ENCODE results near the gene TRAPPC3.
A peak's percentile ranks its signal among the peaks of the same experiment; 100 is the strongest.

The TRAPPC3 gene

DNA sequence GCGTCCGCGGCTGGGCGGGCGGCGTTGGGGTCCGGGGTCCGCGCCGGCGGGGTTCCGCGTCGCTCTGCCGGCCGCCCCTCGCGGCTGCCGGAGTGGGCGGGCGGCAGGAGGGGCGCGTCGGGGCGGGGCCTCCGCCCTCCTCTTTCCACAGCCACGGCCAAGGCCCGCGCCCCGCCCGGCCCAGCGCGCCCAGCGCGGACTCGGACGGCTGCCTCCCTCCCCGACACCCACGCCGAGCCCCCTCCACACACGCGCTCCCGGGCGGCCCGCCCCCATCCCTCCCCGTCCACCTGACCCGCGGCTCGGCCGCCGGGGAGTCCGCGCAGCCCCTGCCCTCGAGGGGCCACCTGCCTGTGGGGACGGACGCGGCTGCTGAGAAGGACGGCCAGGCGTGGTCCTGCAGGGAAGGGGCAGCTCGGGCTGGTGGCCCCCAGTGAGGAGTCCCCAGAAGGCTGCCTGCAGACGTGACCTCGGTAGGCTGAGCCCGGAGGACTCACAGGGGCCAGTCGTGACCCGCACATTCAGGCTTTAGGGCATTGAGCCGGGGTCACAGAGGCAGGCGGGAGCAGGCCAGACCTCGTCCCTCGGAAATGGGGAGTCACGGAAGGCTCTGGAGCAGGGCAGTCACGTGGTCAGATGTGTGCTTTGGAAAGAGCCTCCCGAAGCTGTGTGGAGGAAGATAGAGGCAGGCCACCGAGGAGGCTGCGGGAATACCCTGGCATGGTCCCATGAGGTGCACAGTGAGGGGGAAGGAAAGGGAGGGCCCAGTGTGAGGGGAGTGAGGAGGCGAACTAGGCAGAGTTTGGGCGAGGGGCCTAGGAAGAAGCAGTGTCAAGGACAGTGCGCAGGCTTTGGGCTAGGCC lies 23.9 kb downstream of the TRAPPC3 start, which contains the start of gene COL8A2:
TSS of gene COL8A2 (minus strand) at position 94 of the 863 bp plus-strand sequence. CDS start 24,980 bp downstream, outside the sequence.
- no peak for DNase-seq

DNA sequence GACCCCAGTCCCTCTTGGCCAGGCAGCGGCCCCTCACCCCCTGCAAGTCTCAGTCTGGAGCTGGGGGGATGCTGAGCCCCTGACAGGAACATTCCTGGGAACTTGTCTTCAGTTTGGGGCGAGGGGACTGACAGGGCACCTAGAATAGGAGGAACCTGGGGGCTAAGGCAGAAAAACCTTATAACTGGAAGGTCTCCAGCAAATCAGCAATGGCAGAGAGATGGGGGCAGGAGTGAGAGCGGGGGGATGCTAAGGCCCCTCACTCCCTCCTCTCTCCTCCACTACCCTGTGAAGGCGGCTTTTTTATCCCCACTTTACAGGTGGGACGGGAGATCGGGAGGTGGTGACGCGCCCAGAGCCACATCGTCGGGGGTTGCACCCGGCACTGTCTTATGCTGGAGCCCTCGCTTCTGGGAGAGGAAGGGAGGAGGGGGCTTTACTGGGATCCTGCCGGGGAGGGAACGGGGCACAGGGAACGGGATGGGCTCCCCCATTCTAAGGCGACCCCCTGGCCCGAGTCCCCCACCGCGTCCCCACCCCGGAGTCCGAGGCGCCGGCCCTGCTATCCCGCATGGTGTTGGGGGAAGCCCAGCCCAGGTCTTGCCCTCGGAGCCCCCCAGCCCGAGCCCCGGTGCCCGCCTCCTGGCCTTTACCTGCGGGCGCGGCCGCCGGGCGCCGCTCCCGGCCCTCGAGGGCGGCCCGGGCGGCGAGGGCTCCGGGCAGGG lies 24.7 kb downstream of the TRAPPC3 start:
- DNase-seq, result no peak

DNA sequence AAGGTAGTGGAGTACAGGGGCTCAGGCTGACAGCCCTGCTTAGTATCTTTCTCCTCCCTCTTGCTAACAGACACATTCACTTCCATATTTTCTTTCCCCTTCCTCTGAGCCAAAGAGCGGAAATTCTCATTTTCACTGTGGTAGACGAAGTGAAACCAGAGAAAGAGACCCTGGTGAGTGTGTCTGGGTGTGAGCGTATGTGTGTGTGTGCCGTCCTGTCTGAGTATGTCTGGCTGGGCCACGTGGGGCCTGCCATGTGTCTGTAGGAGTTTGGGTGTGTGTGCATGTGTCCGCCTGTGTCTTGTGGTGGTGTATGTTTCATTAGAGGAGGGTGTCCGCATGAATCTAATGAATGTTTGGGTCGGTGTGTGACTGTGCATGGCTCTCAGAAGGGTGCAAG lies 25.9 kb downstream of the TRAPPC3 start:
- DNase-seq, result no peak

DNA sequence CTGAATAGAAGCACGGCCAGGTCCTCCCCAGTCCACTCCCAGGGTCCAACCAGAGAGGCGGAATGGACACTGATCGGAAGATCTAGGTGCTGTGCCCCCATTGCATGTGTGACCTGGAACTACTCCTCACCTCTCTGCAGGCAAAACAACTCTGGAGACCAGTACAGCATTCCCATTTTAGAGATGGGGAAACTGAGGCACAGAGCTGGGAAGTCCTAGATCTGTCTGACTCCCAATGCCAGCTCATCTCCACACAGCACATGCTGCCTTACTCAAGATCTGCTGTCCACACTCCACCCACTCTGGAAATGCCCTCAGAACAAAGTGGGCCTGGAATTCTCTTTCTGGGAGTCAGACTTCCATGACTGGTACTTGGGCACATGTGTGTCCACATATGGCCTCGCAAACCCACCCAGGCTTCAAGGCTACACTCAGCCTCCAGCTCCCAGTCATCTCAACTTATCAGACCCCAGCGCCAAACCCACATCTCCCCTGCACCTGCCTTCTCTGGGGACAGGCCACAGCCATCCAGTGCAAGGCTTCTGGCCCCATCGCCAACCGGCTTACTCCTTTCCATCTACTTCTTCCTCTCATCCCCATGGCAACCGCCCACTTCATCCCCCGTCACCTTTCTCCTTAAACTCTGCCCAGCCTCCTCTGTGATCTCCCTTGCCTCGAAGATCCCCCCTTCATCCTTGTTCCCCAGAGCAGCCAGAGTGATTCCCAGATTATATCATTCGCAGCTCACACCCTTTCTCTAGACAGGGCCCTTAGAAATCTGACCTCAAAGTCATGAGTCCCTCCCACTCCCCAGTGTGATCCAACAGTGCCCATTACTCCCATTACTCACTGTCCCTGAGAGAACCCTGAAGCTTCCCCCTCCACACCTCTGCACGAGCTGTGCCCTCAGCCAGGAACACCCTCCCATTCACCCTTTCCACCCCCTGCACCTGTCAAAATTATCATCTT lies 26.9 kb downstream of the TRAPPC3 start:
- no peak for DNase-seq

DNA sequence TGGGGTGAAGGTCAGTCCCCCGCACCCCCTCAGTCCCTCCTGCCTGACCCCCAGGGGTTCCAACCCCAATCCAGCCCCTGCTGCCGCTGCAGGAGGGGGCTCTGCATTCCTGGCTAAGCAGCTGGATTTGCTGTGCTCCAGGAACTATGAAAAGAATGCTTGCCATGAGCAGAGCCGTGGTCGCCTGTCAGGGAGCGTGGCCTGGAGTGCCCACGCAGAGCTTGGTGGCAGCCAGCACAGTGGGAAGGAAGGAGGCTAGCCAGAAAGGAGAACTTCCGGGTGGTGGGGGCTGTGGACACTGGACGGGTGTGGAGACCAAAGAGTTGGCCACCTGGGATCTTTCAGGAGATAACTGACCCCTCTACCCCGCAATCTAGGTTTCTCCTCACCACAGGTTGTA lies 29.8 kb downstream of the TRAPPC3 start:
- DNase-seq, result no peak

DNA sequence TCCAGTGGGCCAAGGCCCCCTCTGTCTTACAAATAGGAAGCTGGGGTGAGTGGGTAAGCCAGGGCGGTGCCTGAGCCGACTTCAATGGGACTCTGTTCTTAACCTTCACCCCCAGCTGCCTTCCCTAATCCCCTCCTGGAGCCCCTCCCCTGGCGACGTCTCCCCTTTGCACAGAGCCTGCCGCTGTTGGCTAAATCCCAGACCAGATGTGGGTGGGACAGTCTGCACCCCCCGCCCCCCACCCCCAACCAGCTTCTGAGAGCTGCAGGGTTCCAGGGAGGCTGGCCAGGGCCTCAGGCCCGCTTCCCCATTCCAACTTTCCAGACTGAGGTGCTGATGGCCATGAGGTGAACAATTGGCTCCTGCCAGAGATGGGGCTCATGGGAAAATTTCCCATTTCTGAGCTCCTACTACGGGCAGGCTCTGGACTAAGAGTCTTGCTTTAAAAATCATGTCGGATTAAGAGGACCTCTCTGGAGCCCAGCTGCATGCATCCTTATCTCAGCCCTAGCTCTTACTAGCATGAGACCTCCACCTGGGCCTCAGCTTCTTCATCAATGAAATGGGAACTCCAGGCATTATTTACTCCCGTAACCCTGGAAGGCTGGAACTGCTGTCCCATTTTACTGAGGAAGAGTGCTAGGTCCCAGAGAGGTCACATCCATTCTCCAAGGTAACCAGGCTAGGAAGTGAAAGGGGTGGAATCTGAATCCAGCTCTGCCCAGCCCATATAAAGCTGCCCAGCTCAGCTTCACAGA lies 30.7 kb downstream of the TRAPPC3 start:
- DNase-seq, result no peak

DNA sequence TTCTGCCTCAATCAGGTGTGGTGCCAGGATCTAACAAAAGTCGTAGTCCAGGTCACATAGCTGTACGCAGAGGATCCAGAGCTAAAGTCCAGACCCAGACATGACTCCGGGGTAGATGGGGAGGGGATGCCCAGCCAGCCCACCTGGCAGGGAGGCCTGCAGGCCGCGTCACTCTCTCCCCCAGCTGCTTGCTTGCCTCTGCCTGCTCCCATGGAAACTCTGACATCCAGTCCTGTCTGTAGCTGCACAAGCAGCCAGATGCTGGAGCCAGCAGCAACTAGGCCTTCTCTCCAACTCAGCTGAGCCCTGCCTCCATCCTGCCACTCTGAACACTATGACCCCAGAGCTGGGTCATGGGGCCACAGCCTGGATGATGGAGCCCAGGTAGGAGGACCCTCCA lies 32.4 kb downstream of the TRAPPC3 start:
- no peak for DNase-seq

DNA sequence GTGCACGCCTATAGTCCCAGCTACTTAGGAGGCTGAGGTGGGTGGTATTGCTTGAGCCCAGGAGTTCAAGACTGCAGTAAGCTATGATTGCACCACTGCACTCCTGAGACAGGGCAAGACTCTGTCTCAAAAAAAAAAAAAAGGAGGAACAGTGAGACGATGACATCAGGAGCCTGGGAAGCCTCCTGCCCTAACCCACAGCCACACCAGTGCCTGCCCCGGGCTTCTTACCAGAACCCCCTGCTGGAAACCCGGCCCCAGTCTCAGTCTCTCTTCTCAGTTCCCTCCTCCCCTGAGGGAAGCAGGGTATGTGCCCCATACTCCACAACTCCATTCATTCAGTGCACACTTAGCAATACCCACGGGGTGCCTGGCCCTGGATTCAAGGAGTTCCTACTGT lies 33.4 kb downstream of the TRAPPC3 start:
- DNase-seq, result no peak

DNA sequence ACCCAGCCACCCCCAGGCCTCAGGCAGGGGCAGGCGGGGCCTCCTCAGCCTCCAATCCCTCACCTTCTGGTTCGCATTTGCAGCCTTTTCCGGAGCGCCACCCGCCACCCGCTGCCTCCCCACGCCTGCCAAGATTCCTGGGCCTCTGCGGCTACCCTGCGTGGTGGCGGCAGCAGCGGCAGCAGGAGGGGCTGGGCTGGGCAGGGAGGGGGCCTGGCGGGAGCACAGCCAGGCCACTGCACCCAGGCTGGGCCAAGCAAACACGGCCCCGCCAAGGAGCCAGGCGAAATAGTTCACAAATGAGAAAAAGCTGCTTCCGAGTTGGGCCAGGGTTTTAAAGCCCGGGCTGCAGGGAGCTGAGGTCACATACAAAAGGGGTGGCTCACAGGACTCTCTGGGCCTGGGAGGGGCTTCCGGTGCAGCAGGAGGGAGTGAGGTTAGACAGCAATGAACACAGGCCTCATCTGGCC lies 34.1 kb downstream of the TRAPPC3 start:
- DNase-seq, result no peak

DNA sequence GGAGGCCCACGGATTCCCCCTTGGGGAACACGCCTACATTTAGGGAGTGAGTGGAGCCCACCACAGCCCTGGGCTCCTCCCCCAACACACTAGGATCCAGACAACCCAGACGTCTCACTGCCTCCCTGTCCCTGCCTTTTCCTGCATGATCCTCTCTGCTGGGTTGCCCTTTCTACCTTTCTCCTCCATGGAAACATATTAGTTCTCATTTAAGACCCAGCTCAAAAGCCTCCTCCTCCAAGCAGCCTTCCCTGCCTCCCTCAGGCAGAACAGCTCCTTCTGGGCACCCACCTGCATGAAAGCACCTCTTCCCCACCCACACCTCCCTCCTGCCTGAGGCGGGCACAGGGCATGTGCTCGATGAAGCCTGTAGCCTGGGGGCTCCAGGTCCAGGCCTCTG lies 34.9 kb downstream of the TRAPPC3 start:
- DNase-seq, result no peak

DNA sequence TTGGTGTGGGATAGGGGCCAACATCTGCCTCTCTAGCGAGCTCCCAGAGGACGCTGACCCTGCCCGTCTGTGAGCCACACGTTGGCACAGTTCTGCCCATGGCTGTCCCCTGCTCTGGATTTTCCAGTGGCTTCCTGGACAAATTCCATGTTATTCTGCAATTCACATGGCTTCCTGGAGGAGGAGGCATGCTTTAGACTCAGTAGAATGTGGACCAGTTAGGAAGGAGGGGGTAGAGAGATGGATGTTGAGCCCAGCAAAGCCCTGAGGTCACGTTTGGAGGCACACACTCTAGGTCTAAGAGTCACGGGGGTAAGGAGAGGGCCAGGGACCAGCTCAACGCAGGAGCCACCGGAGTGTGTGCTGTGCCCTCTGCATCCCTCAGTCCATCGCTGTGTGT lies 36.5 kb downstream of the TRAPPC3 start:
- DNase-seq, result no peak

DNA sequence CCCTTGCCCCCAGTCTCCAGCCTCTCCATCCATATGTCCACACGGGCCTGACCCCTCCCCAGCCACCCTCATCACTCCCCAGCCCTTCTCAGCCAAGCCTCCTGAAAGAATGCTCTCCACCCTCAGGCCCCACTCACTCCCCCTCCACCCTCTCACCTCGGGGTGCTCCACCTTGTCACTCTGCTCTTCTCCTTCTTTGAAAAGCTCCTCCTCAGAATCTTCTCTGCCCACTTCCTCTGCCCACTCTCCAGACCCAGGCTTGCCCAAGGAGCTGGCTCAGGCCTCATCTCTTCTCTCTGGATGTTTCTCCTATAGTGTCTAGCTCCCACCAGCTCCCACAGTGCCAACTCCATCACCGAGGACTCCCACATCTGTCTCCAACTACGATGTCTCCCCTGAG lies 38.1 kb downstream of the TRAPPC3 start:
- DNase-seq, result no peak

DNA sequence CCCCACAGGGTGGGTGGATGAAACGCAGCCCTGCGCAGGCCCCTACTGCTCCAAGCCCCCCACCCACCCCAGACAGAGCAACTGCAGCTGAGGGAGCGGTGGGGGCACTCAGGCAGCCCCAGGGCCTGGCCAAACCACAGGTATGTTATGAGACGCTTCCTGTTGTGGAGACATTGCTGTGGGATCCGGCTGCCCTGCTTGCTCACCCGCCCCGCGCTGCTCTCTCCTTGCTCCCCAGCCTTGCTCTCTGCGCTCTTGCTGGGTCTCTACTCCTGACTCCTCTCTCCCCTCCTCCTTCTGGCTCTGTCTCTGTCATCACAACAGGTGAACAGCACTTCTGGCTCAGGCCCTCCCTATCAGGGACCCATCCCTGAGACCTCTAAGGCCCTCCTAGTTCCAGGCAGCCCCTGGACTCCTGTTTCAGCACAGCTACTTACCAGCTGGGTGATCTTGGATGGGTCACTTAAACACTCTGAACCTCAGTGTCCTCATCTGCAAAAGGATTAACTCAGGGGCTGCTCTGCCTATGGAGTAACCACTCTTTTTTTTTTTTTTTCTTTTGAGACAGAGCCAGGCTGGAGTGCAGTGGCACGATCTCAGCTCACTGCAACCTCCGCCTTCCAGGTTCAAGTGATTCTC lies 40.1 kb downstream of the TRAPPC3 start:
- DNase-seq, result no peak

DNA sequence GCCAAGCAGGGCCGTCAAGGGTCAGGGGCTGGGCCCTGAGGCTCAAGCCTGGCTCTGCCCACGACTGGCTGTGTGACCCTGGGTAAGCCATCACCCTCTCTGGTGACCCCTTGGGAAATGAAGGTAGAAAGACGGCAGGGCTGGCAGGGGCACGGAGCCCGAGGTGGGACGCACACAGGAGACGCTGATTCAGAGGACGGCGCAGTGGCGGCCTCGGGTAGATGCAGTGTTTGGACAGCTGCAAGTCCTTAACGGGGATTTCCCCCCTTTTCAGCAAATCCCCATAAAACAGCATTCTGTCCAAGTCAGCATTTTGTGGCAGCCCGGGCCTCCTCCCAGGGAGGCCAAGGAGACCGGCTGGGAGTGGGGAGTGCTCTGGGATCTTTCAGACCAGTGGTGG lies 41.0 kb downstream of the TRAPPC3 start:
- no peak for DNase-seq

DNA sequence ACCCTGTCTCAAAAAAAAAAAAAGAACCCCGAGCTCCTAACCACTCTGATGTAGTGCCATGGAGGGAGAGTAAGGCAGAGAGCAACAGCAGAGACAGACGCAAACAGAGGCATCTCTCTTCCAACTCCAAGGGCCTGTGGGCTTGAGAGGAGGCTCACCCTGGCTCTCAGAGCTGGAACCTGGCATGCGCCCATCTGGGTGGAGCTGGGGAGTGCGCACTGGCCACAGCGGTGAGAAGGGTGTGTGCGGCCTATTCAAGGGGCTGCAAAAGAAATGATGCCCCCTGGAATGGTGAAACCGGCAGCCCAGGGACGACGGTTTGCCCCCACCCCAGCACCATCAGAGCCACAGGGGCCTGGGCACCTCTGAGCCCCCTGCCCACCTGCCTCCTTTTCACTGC lies 41.9 kb downstream of the TRAPPC3 start:
- no peak for DNase-seq

DNA sequence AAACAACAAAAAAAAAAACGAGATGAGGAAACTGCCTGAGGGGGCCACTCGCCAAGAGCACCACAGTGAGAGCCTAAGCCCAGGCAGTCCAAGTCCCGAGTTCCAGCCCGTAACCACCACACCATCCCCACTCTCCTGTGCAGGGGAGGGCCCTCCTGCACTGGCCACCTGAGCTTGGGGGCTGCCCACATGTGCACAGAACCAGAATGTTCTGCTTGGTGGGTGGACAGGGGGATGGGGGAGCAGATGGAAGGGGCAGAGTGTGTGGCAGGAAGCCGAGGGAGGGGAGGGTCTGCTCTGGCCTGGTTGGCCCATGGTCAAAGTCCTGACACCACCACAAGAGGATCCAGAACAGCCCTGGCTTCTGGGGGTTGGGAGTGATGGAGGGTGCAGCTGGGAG lies 43.0 kb downstream of the TRAPPC3 start:
- DNase-seq, result no peak

DNA sequence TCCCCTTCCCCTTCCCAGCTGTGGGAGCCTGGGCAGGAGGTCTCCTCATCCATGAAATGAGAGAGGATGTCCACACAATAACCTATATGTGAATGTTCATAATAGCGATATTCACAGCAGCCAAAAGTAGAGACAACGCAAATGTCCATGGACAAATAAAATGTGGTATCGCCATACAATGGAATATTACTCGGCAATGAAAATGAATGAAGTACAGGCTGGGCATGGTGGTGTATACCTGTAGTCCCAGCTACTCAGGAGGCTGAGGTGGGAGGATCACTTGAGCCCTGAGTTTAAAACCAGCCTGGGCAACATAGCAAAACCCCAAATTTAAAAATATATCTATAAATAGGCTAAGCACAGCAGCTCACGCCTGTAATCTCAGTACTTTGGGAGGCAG lies 47.7 kb downstream of the TRAPPC3 start:
- DNase-seq, result no peak

DNA sequence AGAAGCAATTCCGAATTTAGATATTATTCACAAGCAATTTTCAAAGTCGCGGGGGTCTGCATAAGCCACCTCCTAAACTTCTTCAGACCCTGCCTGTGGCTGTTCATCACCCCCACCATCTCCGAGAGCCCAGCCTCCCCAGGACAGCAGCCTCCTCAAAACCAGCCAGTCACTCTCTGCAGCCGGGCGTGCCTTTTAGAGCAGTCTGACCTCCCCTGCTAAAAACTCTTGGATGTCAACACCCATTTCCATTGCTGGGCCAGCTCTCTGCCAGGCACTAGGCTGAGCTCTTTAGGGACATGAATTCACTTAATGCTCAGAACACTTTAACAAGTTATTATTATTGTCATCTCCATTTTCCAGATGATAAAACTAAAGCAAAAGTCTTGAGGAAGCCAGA lies 48.9 kb downstream of the TRAPPC3 start:
- no peak for DNase-seq

DNA sequence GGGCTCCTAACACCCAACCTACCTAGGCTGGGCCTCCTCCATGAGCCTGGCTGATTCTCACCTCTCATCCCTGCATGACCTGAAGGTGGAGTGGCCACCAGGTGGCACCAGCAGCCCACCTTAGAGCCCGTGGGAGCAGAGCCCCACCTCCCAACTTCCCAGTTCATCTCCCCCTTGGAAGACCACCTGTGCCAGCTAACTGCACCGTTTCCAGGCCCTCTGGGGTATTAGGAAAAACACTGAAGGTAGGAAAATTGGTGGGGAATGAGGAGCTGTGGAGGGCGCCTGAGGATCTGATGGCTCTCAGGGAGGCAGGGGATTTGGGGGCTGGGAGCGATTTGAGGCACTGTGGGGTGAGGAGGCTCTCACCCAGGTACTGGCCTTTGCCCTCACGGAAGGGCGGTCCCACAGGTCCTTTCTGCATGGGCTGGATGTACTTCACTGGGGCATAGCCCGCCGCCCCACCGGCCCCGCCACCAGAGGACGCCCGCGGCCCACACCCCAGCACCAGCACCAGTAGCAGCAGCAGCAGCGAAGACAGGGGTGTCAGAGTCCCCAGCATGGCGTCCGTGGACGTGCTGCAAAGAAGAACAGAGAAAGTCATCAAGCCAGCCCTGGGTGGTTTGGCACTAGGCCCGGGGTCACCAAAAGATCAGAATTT lies 49.5 kb downstream of the TRAPPC3 start:
- DNase-seq, result peak; percentile 7

DNA sequence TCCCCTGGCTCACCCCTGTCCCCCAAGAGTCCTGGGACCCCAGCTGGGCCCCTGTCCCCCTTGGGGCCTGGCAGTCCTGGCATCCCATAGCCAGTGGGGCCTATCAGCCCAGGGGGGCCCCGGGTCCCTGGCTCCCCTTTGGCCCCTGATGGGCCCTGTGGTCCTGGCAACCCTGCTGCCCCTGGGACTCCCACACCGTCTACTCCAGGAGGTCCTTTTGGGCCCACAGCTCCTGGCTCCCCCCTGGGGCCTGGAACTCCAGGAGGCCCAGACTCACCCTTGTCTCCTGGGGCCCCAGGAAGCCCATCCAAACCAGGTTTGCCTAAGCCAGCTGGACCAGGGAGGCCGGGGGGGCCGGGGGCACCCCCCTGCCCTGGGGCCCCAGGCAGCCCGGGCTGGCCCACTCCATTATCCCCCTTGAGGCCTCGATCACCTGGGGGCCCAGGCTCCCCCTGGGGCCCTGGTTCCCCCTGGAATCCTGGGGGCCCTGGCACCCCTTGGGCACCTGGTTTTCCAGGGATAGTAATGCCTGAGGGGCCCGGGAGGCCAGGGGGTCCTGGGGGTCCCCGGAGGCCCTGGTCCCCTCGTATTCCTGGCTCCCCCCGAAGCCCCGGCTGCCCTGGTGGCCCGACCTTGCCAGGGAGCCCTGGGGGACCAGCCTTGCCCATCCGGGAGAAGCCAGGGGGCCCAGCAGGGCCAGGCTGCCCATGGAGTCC lies 50.5 kb downstream of the TRAPPC3 start:
- no peak for DNase-seq

Data from NCI-H748 treated with DMSO at 0.1 percent for 48 hours (cell line).